ENCODE data around the gene SRXN1.

DNA sequence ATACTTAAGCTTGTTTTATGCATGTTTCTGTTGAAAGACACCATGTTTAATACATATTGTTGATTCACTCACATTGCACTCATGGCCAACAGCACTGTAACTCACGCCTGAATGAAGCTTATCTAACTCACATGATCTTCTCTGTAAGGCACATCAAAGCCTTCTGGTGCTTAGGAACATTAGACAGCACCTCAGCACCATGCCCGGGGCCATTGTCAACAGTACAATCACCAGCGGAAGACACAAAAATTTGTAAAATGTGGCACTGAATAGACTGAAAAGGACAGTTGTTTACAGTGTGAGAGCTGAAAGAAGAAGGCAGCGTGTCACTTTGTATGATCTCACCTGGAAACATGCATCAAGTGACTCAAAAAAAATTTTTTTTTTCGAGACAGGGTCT, 34.0 kb downstream of the SRXN1 start:
- TF ChIP-seq, protein P1, sequence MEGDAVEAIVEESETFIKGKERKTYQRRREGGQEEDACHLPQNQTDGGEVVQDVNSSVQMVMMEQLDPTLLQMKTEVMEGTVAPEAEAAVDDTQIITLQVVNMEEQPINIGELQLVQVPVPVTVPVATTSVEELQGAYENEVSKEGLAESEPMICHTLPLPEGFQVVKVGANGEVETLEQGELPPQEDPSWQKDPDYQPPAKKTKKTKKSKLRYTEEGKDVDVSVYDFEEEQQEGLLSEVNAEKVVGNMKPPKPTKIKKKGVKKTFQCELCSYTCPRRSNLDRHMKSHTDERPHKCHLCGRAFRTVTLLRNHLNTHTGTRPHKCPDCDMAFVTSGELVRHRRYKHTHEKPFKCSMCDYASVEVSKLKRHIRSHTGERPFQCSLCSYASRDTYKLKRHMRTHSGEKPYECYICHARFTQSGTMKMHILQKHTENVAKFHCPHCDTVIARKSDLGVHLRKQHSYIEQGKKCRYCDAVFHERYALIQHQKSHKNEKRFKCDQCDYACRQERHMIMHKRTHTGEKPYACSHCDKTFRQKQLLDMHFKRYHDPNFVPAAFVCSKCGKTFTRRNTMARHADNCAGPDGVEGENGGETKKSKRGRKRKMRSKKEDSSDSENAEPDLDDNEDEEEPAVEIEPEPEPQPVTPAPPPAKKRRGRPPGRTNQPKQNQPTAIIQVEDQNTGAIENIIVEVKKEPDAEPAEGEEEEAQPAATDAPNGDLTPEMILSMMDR (IDR thresholded peaks at IDR 0.05; ENCODE audit: poor library complexity, severe bottlenecking) = no peak
- TF ChIP-seq MXI1 (conservative IDR thresholded peaks at IDR 0.05; ENCODE audit: poor library complexity, severe bottlenecking) (no peak), RAD21 (conservative IDR thresholded peaks at IDR 0.05) (no peak), SMC3 (conservative IDR thresholded peaks at IDR 0.05; ENCODE audit: poor library complexity) (no peak), EZH2 (IDR thresholded peaks at IDR 0.05; ENCODE audit: borderline replicate concordance, insufficient read depth, low read length, poor library complexity, severe bottlenecking) (no peak), EP300 (conservative IDR thresholded peaks at IDR 0.05; ENCODE audit: poor library complexity, severe bottlenecking) (no peak), POLR2AphosphoS5 (IDR thresholded peaks at IDR 0.05) (no peak)
- TF ChIP-seq, protein P2, sequence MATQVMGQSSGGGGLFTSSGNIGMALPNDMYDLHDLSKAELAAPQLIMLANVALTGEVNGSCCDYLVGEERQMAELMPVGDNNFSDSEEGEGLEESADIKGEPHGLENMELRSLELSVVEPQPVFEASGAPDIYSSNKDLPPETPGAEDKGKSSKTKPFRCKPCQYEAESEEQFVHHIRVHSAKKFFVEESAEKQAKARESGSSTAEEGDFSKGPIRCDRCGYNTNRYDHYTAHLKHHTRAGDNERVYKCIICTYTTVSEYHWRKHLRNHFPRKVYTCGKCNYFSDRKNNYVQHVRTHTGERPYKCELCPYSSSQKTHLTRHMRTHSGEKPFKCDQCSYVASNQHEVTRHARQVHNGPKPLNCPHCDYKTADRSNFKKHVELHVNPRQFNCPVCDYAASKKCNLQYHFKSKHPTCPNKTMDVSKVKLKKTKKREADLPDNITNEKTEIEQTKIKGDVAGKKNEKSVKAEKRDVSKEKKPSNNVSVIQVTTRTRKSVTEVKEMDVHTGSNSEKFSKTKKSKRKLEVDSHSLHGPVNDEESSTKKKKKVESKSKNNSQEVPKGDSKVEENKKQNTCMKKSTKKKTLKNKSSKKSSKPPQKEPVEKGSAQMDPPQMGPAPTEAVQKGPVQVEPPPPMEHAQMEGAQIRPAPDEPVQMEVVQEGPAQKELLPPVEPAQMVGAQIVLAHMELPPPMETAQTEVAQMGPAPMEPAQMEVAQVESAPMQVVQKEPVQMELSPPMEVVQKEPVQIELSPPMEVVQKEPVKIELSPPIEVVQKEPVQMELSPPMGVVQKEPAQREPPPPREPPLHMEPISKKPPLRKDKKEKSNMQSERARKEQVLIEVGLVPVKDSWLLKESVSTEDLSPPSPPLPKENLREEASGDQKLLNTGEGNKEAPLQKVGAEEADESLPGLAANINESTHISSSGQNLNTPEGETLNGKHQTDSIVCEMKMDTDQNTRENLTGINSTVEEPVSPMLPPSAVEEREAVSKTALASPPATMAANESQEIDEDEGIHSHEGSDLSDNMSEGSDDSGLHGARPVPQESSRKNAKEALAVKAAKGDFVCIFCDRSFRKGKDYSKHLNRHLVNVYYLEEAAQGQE (IDR thresholded peaks at IDR 0.05; ENCODE audit: borderline replicate concordance) = no peak
